NCI-H1436 (cell line): ENCODE results near the gene CCDC200.
"Not testable (repeated sequence)": the region's sequence is repeated elsewhere in the genome, so short reads cannot be mapped to it uniquely, and the experiment has no call there.

Experiments
- DNase-seq: peaks from one replicate; lab custom pipeline; 2025; lab: John Stamatoyannopoulos, UW

Gene CCDC200

GRCh38 chr17:43228020-43228782, at the start of gene CCDC200:
Gene CCDC200, minus strand, starts transcription at chr17:43228623. Its CDS starts 69 bp downstream, at chr17:43228554.
- DNase-seq = not testable (repeated sequence)

- DNase-seq = not testable (repeated sequence)
These were observed 44.5 kb upstream of the CCDC200 start for GRCh38 chr17:43272914-43273313.

DNA sequence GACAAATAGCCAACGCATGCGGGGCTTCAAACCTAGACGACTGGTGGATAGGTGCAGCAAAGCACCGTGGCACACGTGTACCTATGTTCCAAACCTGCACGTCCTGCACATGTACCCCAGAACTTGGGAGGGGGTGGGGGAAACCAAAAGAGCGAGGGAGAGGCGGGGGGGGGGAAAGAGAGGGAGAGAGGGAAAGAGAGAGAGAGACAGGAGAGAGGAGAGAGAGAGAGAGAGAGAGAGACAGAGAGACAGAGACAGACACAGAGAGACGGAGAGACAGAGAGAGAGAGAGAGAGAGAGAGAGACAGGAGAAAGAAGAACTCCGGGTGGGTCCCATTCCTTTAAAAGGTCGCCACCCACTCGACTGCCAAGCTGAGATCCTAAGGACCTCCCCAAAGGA, 44.1 kb upstream of the CCDC200 start:
- not testable (repeated sequence) for DNase-seq

GRCh38 chr17:43270552-43271504, 42.4 kb upstream of the CCDC200 start:
- DNase-seq = not testable (repeated sequence)

- DNase-seq = not testable (repeated sequence)
These were observed 18.0 kb upstream of the CCDC200 start for GRCh38 chr17:43246456-43246855.

DNA sequence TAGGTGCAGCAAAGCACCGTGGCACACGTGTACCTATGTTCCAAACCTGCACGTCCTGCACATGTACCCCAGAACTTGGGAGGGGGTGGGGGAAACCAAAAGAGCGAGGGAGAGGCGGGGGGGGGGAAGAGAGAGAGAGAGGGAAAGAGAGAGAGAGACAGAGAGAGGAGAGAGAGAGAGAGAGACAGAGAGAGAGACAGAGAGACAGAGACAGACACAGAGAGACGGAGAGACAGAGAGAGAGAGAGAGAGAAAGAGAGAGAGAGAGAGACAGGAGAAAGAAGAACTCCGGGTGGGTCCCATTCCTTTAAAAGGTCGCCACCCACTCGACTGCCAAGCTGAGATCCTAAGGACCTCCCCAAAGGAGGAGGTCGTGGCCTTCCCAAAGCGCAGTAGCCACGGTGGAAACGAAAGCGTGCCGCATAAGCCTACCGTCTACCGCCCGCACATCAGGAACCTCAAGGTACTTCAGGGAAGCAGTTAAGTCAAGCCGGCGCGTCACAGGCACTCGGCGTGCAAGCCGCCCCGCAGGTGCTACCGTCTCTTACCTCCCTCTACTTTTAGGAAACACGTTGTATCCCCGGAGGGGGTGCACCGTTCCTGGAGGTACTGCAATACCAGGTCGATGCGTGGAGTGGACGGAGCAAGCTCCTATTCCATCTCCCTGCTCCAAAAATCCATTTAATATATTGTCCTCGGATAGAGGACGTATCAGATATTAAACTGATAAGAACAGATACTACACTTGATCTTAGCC, 12.4 kb upstream of the CCDC200 start:
- not testable (repeated sequence) for DNase-seq

GRCh38 chr17:43239597-43239996, 11.2 kb upstream of the CCDC200 start:
- not testable (repeated sequence) for DNase-seq

DNA sequence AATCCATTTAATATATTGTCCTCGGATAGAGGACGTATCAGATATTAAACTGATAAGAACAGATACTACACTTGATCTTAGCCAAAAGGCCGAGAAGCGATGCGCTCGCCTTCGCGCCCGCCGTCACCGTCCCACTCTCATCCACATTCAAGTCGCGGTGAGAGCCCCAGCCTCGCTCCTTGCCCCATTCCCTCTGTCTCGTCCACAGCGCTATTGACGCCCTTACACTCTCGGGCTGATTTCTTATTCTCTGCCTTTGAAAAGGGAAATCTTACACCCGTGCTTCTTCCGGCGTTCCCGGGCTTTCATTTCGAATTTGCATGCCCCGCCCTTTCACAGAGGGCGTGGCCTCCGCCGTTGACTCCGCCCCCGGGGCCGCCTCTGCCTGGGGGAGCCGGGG, 5.5 kb upstream of the CCDC200 start, which contains the start of gene RNU2-1:
Gene RNU2-1, minus strand, starts transcription at position 101 of the 400 bp plus-strand sequence.
- not testable (repeated sequence) for DNase-seq

GRCh38 chr17:43233263-43233662, 4.8 kb upstream of the CCDC200 start:
- not testable (repeated sequence) for DNase-seq

- DNase-seq = not testable (repeated sequence)
These were observed 3.7 kb upstream of the CCDC200 start for GRCh38 chr17:43232021-43232699.

DNA sequence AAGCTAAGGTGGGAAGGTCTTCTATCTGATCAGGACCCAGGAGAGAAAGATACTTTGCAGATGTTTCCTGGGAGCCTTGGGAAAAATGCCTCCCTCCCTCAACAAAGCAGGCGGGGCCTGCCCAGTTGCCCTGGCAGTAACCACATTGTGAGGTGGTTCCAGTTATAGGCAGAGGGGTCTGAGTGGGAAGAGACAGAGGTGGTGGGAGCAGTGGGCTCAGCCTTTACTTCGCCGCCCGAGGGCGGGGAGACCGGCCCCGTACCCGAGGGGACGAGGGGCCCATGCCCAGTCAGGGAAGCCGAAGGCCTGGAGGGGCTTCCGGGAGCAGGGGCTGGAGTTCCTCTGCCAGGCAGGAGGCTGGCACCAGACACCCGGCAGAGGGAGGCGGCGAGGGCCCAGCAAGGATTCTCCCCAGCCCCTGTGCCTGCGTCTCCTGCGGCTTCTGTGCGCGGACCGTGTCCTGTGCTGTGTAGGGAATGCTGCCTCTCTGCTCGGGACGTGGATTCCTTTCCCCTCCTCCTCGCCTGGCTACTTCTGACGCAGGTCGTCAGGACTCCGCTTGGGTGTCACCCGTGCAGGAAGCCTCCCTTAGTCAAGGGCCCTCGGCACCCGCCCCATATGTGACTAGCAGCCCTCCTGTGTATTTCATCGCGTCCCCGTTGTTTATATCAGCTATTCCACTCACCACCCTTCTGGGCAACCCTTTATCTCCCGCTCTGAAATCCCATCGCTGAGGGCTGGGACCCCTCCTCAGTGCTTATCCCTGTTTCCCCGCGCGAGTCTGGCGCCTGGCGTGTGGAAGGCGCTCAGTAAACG, 3.0 kb upstream of the CCDC200 start:
- DNase-seq = not testable (repeated sequence)

GRCh38 chr17:43226393-43226792, 2.0 kb downstream of the CCDC200 start:
- DNase-seq = no peak

- DNase-seq = no peak
These were observed 4.2 kb downstream of the CCDC200 start for GRCh38 chr17:43224146-43224705.

GRCh38 chr17:43220511-43221125, 7.8 kb downstream of the CCDC200 start:
- DNase-seq = no peak

DNA sequence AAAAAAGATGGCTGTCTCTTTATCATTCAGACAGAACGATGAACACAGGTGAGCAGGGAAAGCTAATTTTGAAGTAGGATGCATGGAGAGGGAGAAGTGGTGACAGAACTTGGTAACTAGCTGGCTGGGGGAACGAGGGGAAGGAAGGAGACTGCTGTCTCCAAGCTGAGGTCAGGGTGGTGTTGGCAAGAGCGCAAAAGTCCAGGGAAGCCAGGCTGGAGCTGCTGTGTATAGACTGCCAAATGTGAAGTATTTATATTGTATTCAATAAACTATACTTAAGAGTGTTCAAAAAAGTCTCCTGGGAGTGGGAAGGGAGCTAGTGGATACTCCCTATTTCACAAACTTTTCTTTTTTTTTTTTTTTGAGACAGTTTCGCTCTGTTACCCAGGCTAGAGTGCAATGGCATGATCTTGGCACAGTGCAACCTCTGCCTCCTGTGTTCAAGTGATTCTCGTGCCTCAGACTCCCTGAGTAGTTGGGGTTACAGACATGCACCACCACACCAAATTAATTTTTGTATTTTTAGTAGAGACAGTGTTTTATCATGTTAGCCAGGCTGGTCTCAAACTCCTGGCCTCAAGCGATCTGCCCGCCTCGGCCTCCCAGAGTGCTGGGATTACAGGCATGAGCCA, 8.6 kb downstream of the CCDC200 start:
- no peak for DNase-seq

GRCh38 chr17:43219001-43219400, 9.4 kb downstream of the CCDC200 start:
- no peak for DNase-seq

GRCh38 chr17:43217614-43218087, 10.8 kb downstream of the CCDC200 start:
- DNase-seq = no peak

DNA sequence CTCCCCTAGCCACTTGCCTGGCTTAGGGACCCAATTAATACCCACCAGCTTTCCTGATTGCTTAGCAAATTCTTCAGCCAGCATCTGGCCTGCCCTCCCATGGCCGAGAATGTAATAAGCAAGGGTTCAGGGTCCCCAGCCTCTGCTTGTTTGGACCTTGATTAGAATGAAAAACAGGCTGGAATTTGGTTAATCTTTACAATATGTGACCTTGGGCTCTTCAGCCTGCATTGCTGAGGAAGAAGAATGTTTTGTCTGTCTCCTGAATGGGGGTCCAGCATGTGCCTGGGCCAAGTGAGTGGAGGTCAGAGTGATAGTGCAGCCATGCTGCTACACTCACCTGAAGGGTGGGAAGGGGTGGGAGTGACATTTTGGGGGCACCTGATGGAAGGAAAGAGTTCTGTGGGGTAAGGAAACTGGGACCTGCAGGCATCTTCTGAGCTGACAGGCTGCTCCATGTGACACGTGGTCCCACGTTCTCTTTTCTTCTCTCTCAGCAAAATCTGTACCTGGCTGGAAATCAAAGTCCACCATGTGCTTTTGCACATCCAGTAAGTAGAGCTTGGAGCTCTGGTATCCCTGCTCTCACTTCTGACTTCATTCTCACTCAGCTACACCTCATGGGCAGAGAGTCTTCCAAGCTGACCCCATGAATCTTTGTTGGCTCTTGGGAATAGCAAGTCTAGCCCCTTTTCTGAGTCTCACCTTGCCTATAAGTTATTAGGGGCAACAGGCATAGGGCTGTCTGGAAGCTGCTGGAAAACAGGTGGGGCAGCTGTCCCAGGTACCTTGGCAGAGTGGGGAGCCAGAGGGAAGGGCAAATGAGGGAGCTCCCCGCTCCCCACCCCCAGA, 11.4 kb downstream of the CCDC200 start:
- DNase-seq = no peak
